A549 treated with CORT108297 at 1 μM for 4 hours (cell line): ENCODE data around the gene ELP2. TPM values are rescaled to one million over a fixed set of nuclear protein-coding genes. Genes with fewer than 3 reads are reported as not detected.

ENCODE experiments used
- total RNA-seq: library from RNA; stranded (reverse); fragments of 200-300 nt; extraction: Qiagen RNA extraction; gene quantifications from 5 replicates; pipeline ENCODE4 v1.2.3, GENCODE V29; 2022

ELP2 gene, protein sequence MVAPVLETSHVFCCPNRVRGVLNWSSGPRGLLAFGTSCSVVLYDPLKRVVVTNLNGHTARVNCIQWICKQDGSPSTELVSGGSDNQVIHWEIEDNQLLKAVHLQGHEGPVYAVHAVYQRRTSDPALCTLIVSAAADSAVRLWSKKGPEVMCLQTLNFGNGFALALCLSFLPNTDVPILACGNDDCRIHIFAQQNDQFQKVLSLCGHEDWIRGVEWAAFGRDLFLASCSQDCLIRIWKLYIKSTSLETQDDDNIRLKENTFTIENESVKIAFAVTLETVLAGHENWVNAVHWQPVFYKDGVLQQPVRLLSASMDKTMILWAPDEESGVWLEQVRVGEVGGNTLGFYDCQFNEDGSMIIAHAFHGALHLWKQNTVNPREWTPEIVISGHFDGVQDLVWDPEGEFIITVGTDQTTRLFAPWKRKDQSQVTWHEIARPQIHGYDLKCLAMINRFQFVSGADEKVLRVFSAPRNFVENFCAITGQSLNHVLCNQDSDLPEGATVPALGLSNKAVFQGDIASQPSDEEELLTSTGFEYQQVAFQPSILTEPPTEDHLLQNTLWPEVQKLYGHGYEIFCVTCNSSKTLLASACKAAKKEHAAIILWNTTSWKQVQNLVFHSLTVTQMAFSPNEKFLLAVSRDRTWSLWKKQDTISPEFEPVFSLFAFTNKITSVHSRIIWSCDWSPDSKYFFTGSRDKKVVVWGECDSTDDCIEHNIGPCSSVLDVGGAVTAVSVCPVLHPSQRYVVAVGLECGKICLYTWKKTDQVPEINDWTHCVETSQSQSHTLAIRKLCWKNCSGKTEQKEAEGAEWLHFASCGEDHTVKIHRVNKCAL
- 32.6 to 38.1 TPM (median 34.9 TPM) in 5 replicates for total RNA-seq

DNA sequence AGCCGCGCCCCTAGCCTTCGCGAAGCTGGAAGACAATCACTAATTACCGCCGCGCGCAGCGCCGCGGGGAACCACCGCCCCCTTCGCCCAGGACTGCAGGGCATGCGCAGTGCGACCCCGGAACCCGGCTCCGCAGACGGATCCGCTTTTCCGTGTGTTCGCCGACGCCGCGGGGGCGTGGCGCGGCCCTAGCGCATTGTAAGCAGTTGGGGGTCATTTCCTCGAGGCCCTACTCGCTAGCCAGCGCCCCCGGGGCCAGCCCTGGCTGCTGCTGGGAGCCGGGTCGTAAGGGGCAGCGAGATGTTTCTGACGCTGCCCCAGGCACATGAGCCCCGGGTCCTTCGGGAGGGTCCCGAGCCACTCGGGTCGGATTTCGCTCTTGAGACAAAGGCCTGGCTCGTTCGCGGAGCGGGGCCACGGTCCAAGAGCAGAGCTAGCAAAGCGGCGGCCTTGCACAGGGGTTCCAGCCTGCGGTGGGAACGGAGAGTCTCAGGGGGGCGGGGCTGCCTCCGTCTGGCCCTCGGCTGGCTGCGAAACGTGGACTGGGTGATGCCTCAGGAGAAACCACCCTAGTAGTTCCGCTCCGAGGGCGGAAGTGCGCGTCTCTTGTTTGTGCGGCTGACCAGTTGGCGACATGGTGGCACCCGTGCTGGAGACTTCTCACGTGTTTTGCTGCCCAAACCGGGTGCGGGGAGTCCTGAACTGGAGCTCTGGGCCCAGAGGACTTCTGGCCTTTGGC is at the start of gene ELP2, which contains the start of gene SLC39A6:
TSS of gene ELP2 (plus strand) at position 600 of the 739 bp plus-strand sequence. CDS start at position 635, 35 bp downstream.
TSS of gene SLC39A6 (minus strand) at position 41 of the 739 bp plus-strand sequence. CDS start 2,333 bp downstream, outside the sequence.

DNA sequence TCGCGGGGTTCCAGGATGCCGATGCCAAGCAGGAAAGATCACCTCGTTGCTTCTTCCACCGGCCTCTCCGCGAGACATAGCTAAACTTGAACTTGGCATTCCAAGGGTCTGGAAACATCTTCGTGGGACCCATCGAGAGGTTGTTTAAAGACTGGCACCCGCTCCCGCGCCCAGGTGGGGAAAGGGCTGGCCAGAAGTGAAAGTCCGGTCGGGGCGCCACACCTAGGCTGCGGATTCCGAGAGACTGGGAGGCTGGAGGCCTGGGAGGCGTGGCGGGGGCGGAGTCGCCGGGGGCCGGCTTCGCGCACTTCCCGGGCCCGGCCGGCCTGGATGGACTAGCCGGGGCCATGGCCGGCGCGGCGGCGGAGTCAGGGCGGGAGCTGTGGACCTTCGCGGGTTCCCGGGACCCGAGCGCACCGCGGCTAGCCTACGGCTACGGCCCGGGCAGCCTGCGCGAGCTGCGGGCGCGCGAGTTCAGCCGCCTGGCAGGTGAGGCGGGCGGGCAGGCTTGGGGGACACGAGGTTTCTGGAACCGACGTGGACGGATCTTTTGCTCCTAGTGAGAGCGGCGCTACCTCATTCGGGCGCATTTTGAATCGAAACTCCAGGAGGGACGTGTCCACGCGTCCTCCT is 57.6 kb downstream of the ELP2 start, which contains the start of gene MOCOS:
TSS of gene MOCOS (plus strand) at position 305 of the 633 bp plus-strand sequence. CDS start at position 348, 43 bp downstream.

Other genes starting within 250 kb of the ELP2 start
- gene RPRD1A, start 62.3 kb upstream of the ELP2 start, total RNA-seq = 16.7 to 24.5 TPM (median 22.1 TPM) in 5 replicates
- gene SLC39A6, start 559 bp upstream of the ELP2 start, total RNA-seq = 39.6 to 57.6 TPM (median 51.0 TPM) in 5 replicates
- gene MOCOS, start 57.6 kb downstream of the ELP2 start, total RNA-seq = 2.5 to 3.7 TPM (median 3.1 TPM) in 5 replicates
- gene FHOD3, start 167.8 kb downstream of the ELP2 start, total RNA-seq = 1.9 to 2.8 TPM (median 2.6 TPM) in 5 replicates